Activated CD4-positive, alpha-beta memory T cell treated with anti-CD3 and anti-CD28 coated beads for 36 hours (primary cell): ENCODE data around the gene CALN1. TPM values are rescaled to one million over a fixed set of nuclear protein-coding genes. Genes with fewer than 3 reads are reported as not detected.
"Not testable (repeated sequence)": the region's sequence is repeated elsewhere in the genome, so short reads cannot be mapped to it uniquely, and the experiment has no call there.

ENCODE experiments used
- CTCF ChIA-PET: fragments of 350-600 bp; sonication (Branson Sonifier 250); formaldehyde crosslinking; loops from one replicate; lab custom pipeline; 2021; ENCODE audit warnings: antibody characterized with exemption, inconsistent platforms; lab: Charles Lee
- POLR2A ChIA-PET: fragments of 350-600 bp; sonication (Branson Sonifier 250); formaldehyde crosslinking; loops from one replicate; lab custom pipeline; 2021; ENCODE audit warnings: antibody characterized with exemption; lab: Charles Lee
- DNase-seq: peaks from one replicate; pipeline ENCODE4 v3.0.0-alpha.2; 2020
- H3K27ac Mint-ChIP-seq: one replicate; pipeline ENCODE4 v1.8.0; 2021; ENCODE audit warnings: mixed read lengths
- H3K27me3 Mint-ChIP-seq: one replicate; pipeline ENCODE4 v1.8.0; 2021; ENCODE audit warnings: mixed read lengths
- H3K36me3 Mint-ChIP-seq: one replicate; pipeline ENCODE4 v1.8.0; 2021; ENCODE audit warnings: mixed read lengths
- H3K4me1 Mint-ChIP-seq: one replicate; pipeline ENCODE4 v1.8.0; 2021; ENCODE audit warnings: low read depth, mixed read lengths
- H3K4me3 Mint-ChIP-seq: one replicate; pipeline ENCODE4 v1.8.0; 2021; ENCODE audit warnings: mild to moderate bottlenecking, mixed read lengths
- H3K9me3 Mint-ChIP-seq: one replicate; pipeline ENCODE4 v1.8.0; 2021; ENCODE audit warnings: mixed read lengths
- intact Hi-C: fragments of 100-400 bp; cut with micrococcal nuclease; formaldehyde crosslinking; loops from one replicate; pipeline ENCODE4 v1.15.1; 2023
- total RNA-seq, 2 experiments: library from RNA; stranded (reverse); gene quantifications; one replicate each; pipeline ENCODE4 v1.2.3, GENCODE V29; 2021

CALN1 gene
- total RNA-seq, 2 experiments from 2014 or later: not detected

DNA sequence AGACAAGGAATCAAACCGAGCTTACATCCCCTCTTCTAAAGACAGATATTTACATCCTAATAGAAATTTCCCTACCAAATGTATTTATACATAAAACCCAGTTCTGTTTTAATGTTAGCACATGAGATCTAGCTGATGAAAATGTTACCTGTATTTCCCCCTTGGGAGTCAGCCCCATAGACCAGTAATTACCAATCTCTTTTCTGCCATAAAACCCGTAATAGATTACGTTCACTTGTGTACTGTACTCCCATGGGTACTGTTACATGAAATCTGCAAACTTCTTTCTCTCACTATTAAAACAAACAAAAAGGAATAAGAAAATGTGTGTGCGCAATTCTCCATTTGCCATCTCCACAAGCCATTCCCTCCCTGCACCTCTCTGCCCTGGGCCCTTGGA is 450.9 kb downstream of the CALN1 start:
- ChIA-PET POLR2A (no interaction called here), CTCF (no interaction called here)
- Mint-ChIP-seq H3K4me3 (no peak overlapping the region), H3K4me1 (no peaks in the 10 kb centered on the region), H3K27me3 (no peaks in the 10 kb centered on the region), H3K27ac (no peak overlapping the region), H3K9me3 (peaks cover 16% of the 10 kb centered on the region), H3K36me3 (no peaks in the 10 kb centered on the region)
- DNase-seq: no peak
- intact Hi-C loops: no loop called here

DNA sequence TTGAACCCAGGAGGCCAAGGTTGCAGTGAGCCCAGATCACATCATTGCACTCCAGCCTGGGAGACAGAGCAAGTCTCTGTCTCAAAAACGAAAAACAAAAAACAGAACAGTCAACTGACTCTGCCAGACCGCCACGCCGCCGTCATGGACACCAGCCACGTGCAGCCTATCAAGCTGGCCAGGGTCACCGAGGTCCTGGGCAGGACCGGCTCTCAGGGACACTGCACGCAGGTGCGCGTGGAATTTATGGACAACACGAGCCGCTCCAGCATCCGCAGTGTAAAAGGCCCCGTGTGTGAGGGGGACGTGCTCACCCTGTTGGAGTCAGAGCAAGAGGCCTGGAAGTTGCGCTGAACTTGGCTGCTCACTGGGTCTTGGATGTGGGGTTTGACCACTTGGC is 470.0 kb downstream of the CALN1 start:
- CTCF ChIA-PET: no interaction called here
- POLR2A ChIA-PET: no interaction called here
- no peak overlapping the region for H3K27ac Mint-ChIP-seq
- H3K9me3 Mint-ChIP-seq: peaks cover 25% of the 10 kb centered on the region
- no peak for DNase-seq
- H3K4me1 Mint-ChIP-seq: no peaks in the 10 kb centered on the region
- H3K36me3 Mint-ChIP-seq: no peaks in the 10 kb centered on the region
- no peak overlapping the region for H3K4me3 Mint-ChIP-seq
- intact Hi-C loops: no loop called here
- H3K27me3 Mint-ChIP-seq: no peaks in the 10 kb centered on the region

DNA sequence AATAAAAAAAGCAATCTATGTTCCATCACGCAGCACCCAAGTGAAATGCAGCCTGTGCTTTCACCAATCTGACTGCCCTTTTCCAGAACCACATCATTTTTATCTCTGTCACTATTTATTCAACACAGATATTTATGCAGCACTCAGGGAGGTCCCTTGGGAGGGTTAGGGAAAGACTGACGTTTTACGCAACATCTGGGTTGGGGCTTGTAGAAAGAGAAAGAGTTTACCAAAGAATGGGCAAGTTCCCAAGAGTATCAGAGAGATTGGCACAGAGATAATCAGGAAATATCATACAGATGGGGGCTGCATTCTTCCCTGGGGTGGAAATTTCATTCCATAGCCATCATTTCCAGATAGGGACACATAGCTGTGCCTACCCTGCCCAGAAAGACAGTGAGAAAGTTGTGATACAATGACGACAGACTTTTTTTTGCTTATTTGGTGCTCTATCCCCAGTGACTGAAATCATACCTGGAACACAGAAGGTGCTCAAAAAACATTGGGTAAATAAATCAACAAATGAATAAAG is 474.2 kb downstream of the CALN1 start:
- POLR2A ChIA-PET: no interaction called here
- no peak overlapping the region for H3K27ac Mint-ChIP-seq
- CTCF ChIA-PET: no interaction called here
- DNase-seq: no peak
- H3K4me1 Mint-ChIP-seq: no peaks in the 10 kb centered on the region
- H3K4me3 Mint-ChIP-seq: no peak overlapping the region
- H3K27me3 Mint-ChIP-seq: no peaks in the 10 kb centered on the region
- H3K36me3 Mint-ChIP-seq: no peaks in the 10 kb centered on the region
- intact Hi-C loops: no loop called here
- H3K9me3 Mint-ChIP-seq: peaks cover 31% of the 10 kb centered on the region

DNA sequence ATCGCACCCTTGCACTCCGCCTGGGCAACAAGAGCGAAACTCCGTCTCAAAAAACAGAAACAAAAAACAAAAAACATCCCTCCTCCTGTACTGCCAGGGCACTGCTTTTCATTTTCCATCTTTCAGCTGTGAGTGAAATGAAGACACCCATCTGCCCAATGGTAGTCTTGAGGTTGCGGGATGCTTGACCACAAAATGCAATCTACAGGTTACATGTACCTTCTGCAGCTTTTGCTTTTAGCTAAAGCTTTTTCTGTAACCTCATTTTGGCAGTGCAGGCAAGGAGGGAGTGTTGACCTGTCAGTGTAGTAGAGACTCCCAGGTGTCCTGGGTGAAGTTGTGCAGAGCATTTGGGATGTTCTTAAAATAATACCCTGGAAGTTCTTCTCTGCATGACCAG is 476.5 kb downstream of the CALN1 start:
- CTCF ChIA-PET: no interaction called here
- no peaks in the 10 kb centered on the region for H3K36me3 Mint-ChIP-seq
- no peak overlapping the region for H3K4me3 Mint-ChIP-seq
- POLR2A ChIA-PET: no interaction called here
- no peaks in the 10 kb centered on the region for H3K27me3 Mint-ChIP-seq
- H3K9me3 Mint-ChIP-seq: peaks cover 23% of the 10 kb centered on the region
- DNase-seq: no peak
- no peak overlapping the region for H3K27ac Mint-ChIP-seq
- intact Hi-C loops: no loop called here
- no peaks in the 10 kb centered on the region for H3K4me1 Mint-ChIP-seq

DNA sequence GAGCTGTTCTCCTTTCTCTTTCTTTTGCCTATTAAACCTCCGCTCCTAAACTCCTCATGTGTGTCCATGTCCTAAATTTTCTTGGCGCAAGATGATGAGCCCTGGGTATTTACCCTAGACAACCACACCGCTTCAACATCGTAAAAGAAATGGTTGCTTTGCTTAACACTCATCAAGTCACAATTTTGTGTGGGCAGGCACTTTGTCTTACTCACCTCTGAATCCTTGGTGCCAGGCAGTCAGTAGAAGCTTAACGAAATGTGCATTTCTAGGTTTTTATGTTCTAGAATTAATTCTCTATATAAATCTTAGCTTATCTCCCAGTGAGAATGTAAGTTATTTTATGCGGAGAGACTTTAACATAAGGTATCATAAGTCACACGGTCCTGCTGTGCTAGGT is 478.7 kb downstream of the CALN1 start:
- H3K27me3 Mint-ChIP-seq: no peaks in the 10 kb centered on the region
- H3K9me3 Mint-ChIP-seq: peaks cover 24% of the 10 kb centered on the region
- H3K36me3 Mint-ChIP-seq: no peaks in the 10 kb centered on the region
- ChIA-PET CTCF (no interaction called here), POLR2A (no interaction called here)
- intact Hi-C loops: no loop called here
- no peak overlapping the region for H3K4me3 Mint-ChIP-seq
- H3K4me1 Mint-ChIP-seq: no peaks in the 10 kb centered on the region
- no peak overlapping the region for H3K27ac Mint-ChIP-seq
- DNase-seq: no peak

DNA sequence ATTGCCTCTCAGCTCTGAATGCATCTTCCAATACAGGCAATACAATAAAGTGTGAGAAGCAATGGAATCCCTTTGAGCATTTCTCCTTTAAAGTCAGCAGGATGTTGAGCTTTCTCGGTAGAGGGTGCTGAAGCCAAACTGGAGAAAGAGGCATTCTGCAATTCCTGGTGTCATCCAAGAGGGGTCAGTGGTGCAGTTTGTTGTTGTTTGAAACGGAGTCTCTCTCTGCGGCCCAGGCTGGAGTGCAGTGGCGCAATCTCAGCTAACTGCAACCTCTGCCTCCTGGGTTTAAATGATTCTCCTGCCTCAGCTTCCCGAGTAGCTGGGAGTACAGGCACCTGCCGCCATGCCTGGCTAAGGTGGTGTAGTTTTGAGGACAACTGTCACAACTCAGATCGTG is 486.5 kb downstream of the CALN1 start:
- Mint-ChIP-seq H3K4me3 (no peak overlapping the region), H3K4me1 (no peaks in the 10 kb centered on the region), H3K27ac (no peak overlapping the region), H3K27me3 (no peaks in the 10 kb centered on the region), H3K36me3 (no peaks in the 10 kb centered on the region), H3K9me3 (peaks cover 33% of the 10 kb centered on the region)
- intact Hi-C loops: no loop called here
- no peak for DNase-seq
- ChIA-PET POLR2A (no interaction called here), CTCF (no interaction called here)

DNA sequence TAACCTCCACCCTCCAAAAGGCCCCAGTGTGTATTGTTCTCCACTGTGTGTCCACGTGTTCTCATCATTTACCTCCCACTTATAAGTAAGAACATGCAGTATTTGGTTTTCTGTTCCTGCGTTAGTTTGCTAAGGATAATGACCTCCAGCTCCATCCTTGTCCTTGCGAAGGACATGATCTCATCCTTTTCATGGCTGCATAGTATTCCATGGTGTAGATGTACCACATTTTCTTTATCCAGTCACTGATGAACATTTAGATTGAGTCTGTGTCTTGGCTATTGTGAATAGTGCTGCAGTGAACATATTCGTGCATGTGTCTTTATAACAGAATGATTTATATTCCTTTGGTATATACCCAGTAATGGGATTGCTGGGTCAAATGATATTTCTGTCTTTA is 497.9 kb downstream of the CALN1 start:
- DNase-seq, H3K27ac Mint-ChIP-seq, POLR2A ChIA-PET, intact Hi-C loops, H3K27me3 Mint-ChIP-seq, H3K36me3 Mint-ChIP-seq, H3K4me3 Mint-ChIP-seq, H3K4me1 Mint-ChIP-seq: not testable (repeated sequence)
- CTCF ChIA-PET: interaction anchor here (0.6 kb wide), 1 partner anchor 80 kb away, joined by 4 read pairs; no protein-coding TSS in a partner anchor
- peaks cover 29% of the 10 kb centered on the region for H3K9me3 Mint-ChIP-seq

DNA sequence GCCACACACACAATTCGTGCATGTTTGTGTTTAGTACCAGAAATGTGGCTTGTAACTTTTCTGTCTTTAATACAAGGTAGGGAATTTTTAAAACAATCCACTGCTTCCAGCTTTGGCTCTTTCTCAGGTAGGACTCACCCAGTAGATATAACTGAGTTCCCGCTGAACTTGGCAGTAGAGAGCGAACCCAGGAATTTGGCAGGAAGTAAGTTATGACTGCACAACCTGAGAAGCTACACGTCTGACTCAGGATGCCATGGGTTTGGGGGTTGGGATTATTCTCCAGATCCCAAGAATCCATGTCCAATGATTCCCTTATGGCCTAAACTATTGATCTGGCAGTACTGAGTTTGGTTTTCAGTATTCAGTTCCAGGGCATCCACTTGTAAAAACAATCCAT is 499.7 kb downstream of the CALN1 start:
- intact Hi-C loops: no loop called here
- Mint-ChIP-seq H3K36me3 (no peaks in the 10 kb centered on the region), H3K4me3 (no peak overlapping the region), H3K9me3 (peaks cover 29% of the 10 kb centered on the region), H3K27ac (no peak overlapping the region), H3K27me3 (no peaks in the 10 kb centered on the region), H3K4me1 (no peaks in the 10 kb centered on the region)
- POLR2A ChIA-PET: no interaction called here
- DNase-seq: no peak
- CTCF ChIA-PET: no interaction called here

DNA sequence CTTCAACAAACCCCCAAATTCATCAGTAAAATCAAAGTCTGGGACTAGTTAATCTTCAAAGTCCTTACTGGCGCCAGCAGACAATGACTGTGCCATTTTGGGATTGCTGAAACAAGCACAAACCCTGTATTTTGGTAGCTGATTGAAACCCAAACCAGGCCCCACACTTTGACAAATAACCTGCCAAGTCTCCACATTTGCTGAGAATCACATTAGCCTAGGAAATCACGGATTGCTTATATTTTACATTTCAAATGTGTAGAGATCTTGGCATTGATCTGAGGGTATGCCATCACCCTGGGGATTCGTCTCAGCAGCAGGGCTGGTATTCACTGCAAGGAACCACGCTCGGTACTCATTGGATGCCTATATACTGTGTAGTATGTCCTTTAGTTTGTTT is 501.1 kb downstream of the CALN1 start:
- ChIA-PET CTCF (no interaction called here), POLR2A (no interaction called here)
- Mint-ChIP-seq H3K9me3 (peaks cover 31% of the 10 kb centered on the region), H3K4me3 (no peak overlapping the region), H3K27me3 (no peaks in the 10 kb centered on the region), H3K4me1 (no peaks in the 10 kb centered on the region), H3K27ac (no peak overlapping the region), H3K36me3 (no peaks in the 10 kb centered on the region)
- intact Hi-C loops: no loop called here
- no peak for DNase-seq

DNA sequence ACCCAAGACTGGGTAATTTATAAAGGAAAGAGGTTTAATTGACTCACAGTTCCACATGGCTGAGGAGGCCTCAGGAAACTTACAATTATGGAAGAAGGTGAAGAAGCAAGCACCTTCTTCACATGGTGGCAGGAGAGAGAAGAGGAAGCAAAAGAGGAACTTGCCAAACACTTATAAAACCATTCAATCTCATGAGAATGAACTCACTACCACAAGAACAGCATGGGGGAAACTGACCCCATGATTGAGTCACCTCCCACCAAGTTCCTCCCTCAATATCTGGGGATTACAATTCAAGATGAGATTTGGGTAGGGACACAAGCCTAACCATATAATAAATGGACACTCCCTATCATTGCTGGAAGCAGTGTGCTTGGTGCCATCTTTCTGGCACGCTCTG is 506.3 kb downstream of the CALN1 start:
- ChIA-PET POLR2A (interaction anchor here (0.7 kb wide), 1 partner anchor 37 kb away, joined by 3 read pairs; no protein-coding TSS in a partner anchor), CTCF (no interaction called here)
- no peak overlapping the region for H3K27ac Mint-ChIP-seq
- H3K4me3 Mint-ChIP-seq: no peak overlapping the region
- no peaks in the 10 kb centered on the region for H3K36me3 Mint-ChIP-seq
- no peaks in the 10 kb centered on the region for H3K4me1 Mint-ChIP-seq
- DNase-seq: no peak
- H3K9me3 Mint-ChIP-seq: peaks cover 31% of the 10 kb centered on the region
- H3K27me3 Mint-ChIP-seq: no peaks in the 10 kb centered on the region
- intact Hi-C loops: no loop called here

DNA sequence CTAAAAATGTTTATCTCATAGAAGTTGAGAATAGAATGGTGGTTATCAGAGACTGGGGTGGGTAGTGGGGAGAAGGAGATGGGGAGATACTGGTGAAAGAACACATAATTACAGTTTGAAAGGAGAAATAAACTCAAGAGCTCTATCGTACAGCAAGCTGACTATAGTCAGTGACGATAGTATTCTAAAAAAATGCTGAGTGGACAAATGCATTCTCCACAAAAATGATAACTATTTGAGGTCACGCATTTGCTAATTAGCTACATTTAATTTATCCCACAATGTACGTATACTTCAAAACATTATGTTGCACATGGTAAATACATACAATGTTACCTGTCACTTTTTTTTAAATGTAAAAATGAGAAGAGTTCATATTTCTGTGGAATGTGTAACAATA is 507.7 kb downstream of the CALN1 start:
- no peak for DNase-seq
- Mint-ChIP-seq H3K4me3 (no peak overlapping the region), H3K36me3 (no peaks in the 10 kb centered on the region), H3K9me3 (peaks cover 26% of the 10 kb centered on the region), H3K27me3 (no peaks in the 10 kb centered on the region), H3K27ac (no peak overlapping the region), H3K4me1 (no peaks in the 10 kb centered on the region)
- CTCF ChIA-PET: no interaction called here
- POLR2A ChIA-PET: no interaction called here
- intact Hi-C loops: no loop called here

DNA sequence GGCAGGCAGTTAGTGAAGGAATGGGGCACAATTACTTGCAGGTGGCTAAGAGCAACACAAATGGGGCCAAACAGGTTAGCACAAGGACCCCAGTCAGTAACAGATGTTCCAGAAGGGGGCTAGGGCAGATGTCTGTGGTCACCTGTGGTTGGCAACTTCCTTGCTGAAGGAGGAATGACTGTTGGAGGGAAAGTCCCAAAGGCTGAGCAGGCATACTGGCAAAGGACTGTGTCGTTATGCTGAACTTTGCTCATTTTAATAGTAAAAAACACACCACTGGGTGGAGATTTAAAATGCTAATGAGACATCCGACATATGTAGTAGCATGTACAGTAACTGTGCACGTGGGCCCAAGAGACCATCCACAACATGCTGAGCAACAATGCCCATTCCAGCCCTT is 511.6 kb downstream of the CALN1 start:
- Mint-ChIP-seq H3K36me3 (no peaks in the 10 kb centered on the region), H3K4me1 (no peaks in the 10 kb centered on the region), H3K27ac (no peak overlapping the region), H3K9me3 (peaks cover 18% of the 10 kb centered on the region), H3K27me3 (no peaks in the 10 kb centered on the region), H3K4me3 (no peak overlapping the region)
- intact Hi-C loops: no loop called here
- CTCF ChIA-PET: no interaction called here
- no peak for DNase-seq
- POLR2A ChIA-PET: no interaction called here

DNA sequence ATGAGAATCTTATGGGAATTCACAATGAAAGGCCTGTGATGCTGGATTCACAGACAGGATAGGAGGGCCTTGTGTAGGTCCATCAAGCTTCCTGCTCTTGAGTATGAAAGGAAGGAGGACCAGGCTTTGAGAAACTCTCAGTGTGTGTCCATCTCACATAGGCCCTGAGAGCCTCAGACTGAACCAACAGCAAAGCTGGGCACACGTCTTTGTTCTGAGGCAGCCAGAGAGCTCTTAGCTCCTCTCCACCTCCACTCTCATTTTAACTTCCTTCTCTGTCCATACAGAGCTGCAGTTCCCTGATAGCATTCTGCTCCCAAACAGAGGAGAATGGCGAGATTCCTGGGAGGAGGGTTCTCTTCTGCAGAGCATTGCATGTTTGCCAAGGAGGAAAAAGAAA is 515.6 kb downstream of the CALN1 start:
- H3K27me3 Mint-ChIP-seq: no peaks in the 10 kb centered on the region
- intact Hi-C loops: no loop called here
- POLR2A ChIA-PET: no interaction called here
- H3K9me3 Mint-ChIP-seq: peaks cover 6% of the 10 kb centered on the region
- H3K36me3 Mint-ChIP-seq: no peaks in the 10 kb centered on the region
- no peak overlapping the region for H3K27ac Mint-ChIP-seq
- CTCF ChIA-PET: no interaction called here
- H3K4me1 Mint-ChIP-seq: no peaks in the 10 kb centered on the region
- no peak overlapping the region for H3K4me3 Mint-ChIP-seq
- no peak for DNase-seq
